Stimulated activated naive CD8-positive, alpha-beta T cell treated with anti-CD3 and anti-CD28 coated beads, Interleukin-15, Interleukin-2, amounts not matched to agents 100 ng/mL and 50 ng/mL, for 24 hours (primary cell): ENCODE measurements around the gene PLCG2.
A peak's percentile ranks its signal among the peaks of the same experiment; 100 is the strongest.

Experiments
- H3K27ac Mint-ChIP-seq: one replicate; pipeline ENCODE4 v1.8.0; 2021; ENCODE audit warnings: mild to moderate bottlenecking, mixed read lengths
- H3K27me3 Mint-ChIP-seq: one replicate; pipeline ENCODE4 v1.8.0; 2021; ENCODE audit warnings: mixed read lengths
- H3K36me3 Mint-ChIP-seq: one replicate; pipeline ENCODE4 v1.8.0; 2021; ENCODE audit warnings: low read depth, mixed read lengths
- H3K4me1 Mint-ChIP-seq: one replicate; pipeline ENCODE4 v1.8.0; 2021; ENCODE audit warnings: low read depth, mixed read lengths
- H3K4me3 Mint-ChIP-seq: one replicate; pipeline ENCODE4 v1.8.0; 2021; ENCODE audit warnings: mild to moderate bottlenecking, mixed read lengths
- H3K9me3 Mint-ChIP-seq: one replicate; pipeline ENCODE4 v1.8.0; 2021; ENCODE audit warnings: mixed read lengths

PLCG2 gene

GRCh38 chr16:81810894-81811538, 31.9 kb downstream of the PLCG2 start:
- no peak overlapping the region for H3K4me3 Mint-ChIP-seq
- peaks cover 79% of the 10 kb centered on the region for H3K4me1 Mint-ChIP-seq
- no peaks in the 10 kb centered on the region for H3K27me3 Mint-ChIP-seq
- H3K36me3 Mint-ChIP-seq = no peaks in the 10 kb centered on the region
- H3K9me3 Mint-ChIP-seq = no peaks in the 10 kb centered on the region
- no peak overlapping the region for H3K27ac Mint-ChIP-seq

DNA sequence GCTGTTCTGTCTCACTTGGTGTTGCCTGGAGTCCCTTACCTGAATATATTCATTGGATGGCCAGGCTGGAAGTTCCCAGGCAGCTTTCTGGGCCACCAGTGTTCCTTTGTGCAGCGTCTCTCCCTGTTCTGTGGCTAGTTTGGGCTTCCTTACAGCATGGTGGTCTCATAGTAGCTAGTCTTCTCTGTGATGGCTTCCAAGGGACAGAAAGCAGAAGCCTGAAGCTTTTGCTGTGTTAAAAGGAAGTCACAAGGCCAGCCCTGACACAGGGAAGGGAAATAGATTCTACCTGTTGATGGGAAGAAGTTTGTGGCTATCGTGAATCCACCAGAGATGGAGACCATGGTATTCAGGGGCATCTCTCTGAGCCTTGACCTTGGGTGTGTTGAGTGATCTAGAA, 34.6 kb downstream of the PLCG2 start:
- H3K27me3 Mint-ChIP-seq = no peaks in the 10 kb centered on the region
- H3K36me3 Mint-ChIP-seq = no peaks in the 10 kb centered on the region
- H3K4me3 Mint-ChIP-seq = no peak overlapping the region
- H3K27ac Mint-ChIP-seq = peak overlapping the region; percentile 16
- H3K9me3 Mint-ChIP-seq = no peaks in the 10 kb centered on the region
- H3K4me1 Mint-ChIP-seq = peaks cover 74% of the 10 kb centered on the region

DNA sequence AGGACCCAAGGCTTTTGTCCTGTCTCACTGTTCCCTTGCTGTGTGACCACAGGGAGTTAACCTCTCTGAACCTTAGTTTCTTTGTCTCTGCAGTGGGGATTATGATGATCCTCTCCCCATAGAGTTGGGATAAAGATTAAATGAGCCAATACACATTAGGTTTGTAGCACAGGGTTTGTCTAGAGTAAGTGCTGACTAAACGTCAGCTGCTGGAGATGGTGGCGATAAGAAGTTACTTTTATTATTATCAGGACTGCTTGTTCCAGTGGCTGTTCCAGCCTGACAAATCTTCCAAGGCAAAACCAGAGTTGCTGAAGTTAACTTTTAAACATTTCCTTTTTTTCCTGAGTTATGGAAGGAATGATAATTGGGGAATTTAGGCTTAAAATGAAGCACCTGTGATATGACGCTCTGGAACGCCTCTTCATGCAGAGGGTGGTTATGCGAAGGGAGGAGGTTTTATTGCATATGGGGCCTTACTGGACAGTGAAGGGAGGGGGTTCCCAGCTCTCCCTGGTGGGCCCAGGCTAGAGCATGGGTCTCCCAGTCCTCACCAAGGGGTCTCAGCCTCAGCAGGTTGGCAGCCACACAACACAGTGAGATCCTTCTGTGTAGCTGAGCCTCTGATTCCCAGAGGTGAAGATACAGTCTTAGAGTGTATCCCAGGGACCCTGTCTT, 35.8 kb downstream of the PLCG2 start:
- Mint-ChIP-seq H3K27ac (peak overlapping the region; percentile 15), H3K9me3 (no peaks in the 10 kb centered on the region), H3K4me3 (no peak overlapping the region), H3K36me3 (no peaks in the 10 kb centered on the region), H3K27me3 (no peaks in the 10 kb centered on the region), H3K4me1 (peaks cover 67% of the 10 kb centered on the region)

GRCh38 chr16:81815429-81815766, 36.3 kb downstream of the PLCG2 start:
- H3K9me3 Mint-ChIP-seq = no peaks in the 10 kb centered on the region
- no peaks in the 10 kb centered on the region for H3K36me3 Mint-ChIP-seq
- no peaks in the 10 kb centered on the region for H3K27me3 Mint-ChIP-seq
- H3K4me1 Mint-ChIP-seq = peaks cover 62% of the 10 kb centered on the region
- peak overlapping the region; percentile 46 for H3K27ac Mint-ChIP-seq
- H3K4me3 Mint-ChIP-seq = no peak overlapping the region

GRCh38 chr16:81816351-81816750, 37.3 kb downstream of the PLCG2 start:
- Mint-ChIP-seq H3K4me1 (peaks cover 56% of the 10 kb centered on the region), H3K27me3 (no peaks in the 10 kb centered on the region), H3K9me3 (no peaks in the 10 kb centered on the region), H3K27ac (no peak overlapping the region), H3K36me3 (no peaks in the 10 kb centered on the region), H3K4me3 (no peak overlapping the region)

- Mint-ChIP-seq H3K4me3 (peak overlapping the region; percentile 40), H3K4me1 (peaks cover 55% of the 10 kb centered on the region), H3K9me3 (no peaks in the 10 kb centered on the region), H3K36me3 (no peaks in the 10 kb centered on the region), H3K27ac (peak overlapping the region; percentile 84), H3K27me3 (no peaks in the 10 kb centered on the region)
These were observed 37.7 kb downstream of the PLCG2 start for GRCh38 chr16:81816793-81817210.

GRCh38 chr16:81817296-81817695, 38.2 kb downstream of the PLCG2 start:
- Mint-ChIP-seq H3K9me3 (no peaks in the 10 kb centered on the region), H3K27me3 (no peaks in the 10 kb centered on the region), H3K36me3 (no peaks in the 10 kb centered on the region), H3K27ac (peak overlapping the region; percentile 84), H3K4me1 (peaks cover 57% of the 10 kb centered on the region), H3K4me3 (peak overlapping the region; percentile 40)

GRCh38 chr16:81817789-81818567, 38.9 kb downstream of the PLCG2 start:
- Mint-ChIP-seq H3K9me3 (no peaks in the 10 kb centered on the region), H3K36me3 (no peaks in the 10 kb centered on the region), H3K27me3 (no peaks in the 10 kb centered on the region), H3K4me1 (peaks cover 53% of the 10 kb centered on the region), H3K27ac (peak overlapping the region; percentile 82), H3K4me3 (peak overlapping the region; percentile 0)

- Mint-ChIP-seq H3K9me3 (no peaks in the 10 kb centered on the region), H3K4me1 (peaks cover 51% of the 10 kb centered on the region), H3K27ac (peak overlapping the region; percentile 78), H3K27me3 (no peaks in the 10 kb centered on the region), H3K4me3 (no peak overlapping the region), H3K36me3 (no peaks in the 10 kb centered on the region)
These were observed 39.4 kb downstream of the PLCG2 start for GRCh38 chr16:81818568-81818896.

GRCh38 chr16:81818905-81819304, 39.8 kb downstream of the PLCG2 start:
- Mint-ChIP-seq H3K4me1 (peaks cover 51% of the 10 kb centered on the region), H3K36me3 (no peaks in the 10 kb centered on the region), H3K9me3 (no peaks in the 10 kb centered on the region), H3K27ac (peak overlapping the region; percentile 78), H3K4me3 (no peak overlapping the region), H3K27me3 (no peaks in the 10 kb centered on the region)

DNA sequence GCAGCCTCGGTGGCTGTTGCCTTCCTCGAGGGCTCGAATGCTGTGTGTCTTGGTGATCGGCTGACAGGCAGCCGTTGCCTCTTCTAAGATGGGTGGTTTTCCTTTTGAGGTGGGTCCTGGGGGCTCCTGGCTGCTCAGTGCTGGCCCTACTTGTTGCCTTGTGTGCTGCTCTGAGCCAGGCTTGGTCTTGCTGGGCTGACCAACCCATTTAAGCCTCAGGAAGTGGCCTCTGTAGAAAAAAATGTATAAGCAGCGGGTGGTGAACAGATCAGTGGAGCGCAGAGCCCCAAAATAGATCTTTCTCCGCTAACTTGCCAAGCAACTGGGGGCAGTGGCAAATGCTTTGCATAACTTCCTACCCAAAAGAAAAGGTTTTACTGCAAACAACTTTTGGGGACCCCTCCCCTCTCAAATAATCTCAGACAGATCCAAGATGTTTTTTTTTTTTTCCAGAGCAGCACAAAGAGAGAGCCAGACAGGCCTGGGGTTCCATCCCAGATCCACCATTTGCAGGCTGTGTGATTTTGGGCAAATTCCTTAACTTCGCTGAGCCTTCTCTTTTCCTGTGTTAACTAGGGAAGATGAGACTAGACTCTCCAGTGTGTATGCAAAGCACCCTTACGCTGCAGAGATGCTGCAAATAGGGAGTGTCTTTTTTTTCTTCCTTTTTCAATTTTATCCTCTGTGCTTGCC, 42.5 kb downstream of the PLCG2 start:
- H3K36me3 Mint-ChIP-seq = peaks cover 3% of the 10 kb centered on the region
- H3K4me1 Mint-ChIP-seq = peaks cover 60% of the 10 kb centered on the region
- no peaks in the 10 kb centered on the region for H3K27me3 Mint-ChIP-seq
- peak overlapping the region; percentile 8 for H3K4me3 Mint-ChIP-seq
- H3K9me3 Mint-ChIP-seq = no peaks in the 10 kb centered on the region
- peak overlapping the region; percentile 66 for H3K27ac Mint-ChIP-seq

- Mint-ChIP-seq H3K27ac (peak overlapping the region; percentile 80), H3K4me1 (peaks cover 57% of the 10 kb centered on the region), H3K4me3 (no peak overlapping the region), H3K36me3 (peaks cover 3% of the 10 kb centered on the region), H3K27me3 (no peaks in the 10 kb centered on the region), H3K9me3 (no peaks in the 10 kb centered on the region)
These were observed 44.0 kb downstream of the PLCG2 start for GRCh38 chr16:81823111-81823510.

- H3K4me3 Mint-ChIP-seq = no peak overlapping the region
- peak overlapping the region; percentile 80 for H3K27ac Mint-ChIP-seq
- peaks cover 3% of the 10 kb centered on the region for H3K36me3 Mint-ChIP-seq
- H3K9me3 Mint-ChIP-seq = no peaks in the 10 kb centered on the region
- H3K27me3 Mint-ChIP-seq = no peaks in the 10 kb centered on the region
- H3K4me1 Mint-ChIP-seq = peaks cover 55% of the 10 kb centered on the region
These were observed 44.6 kb downstream of the PLCG2 start for GRCh38 chr16:81823734-81824133.

GRCh38 chr16:81826523-81826922, 47.4 kb downstream of the PLCG2 start:
- Mint-ChIP-seq H3K4me3 (no peak overlapping the region), H3K27ac (no peak overlapping the region), H3K27me3 (no peaks in the 10 kb centered on the region), H3K4me1 (peaks cover 65% of the 10 kb centered on the region), H3K9me3 (no peaks in the 10 kb centered on the region), H3K36me3 (peaks cover 3% of the 10 kb centered on the region)
